Measurements from ENCODE around the gene CLTC.
"Not testable (repeated sequence)": the region's sequence is repeated elsewhere in the genome, so short reads cannot be mapped to it uniquely, and the experiment has no call there.

Gene CLTC

GRCh38 chr17:59647288-59647687, 27.6 kb downstream of the CLTC start:
- TF ChIP-seq ELF4 (IDR thresholded peaks at IDR 0.05): no peak
- no peak for TF ChIP-seq SUZ12 (IDR thresholded peaks at IDR 0.05)
- no peak for DNase-seq (ENCODE audit: extremely low spot score)
- ChIA-PET CTCF (no interaction called here), POLR2A (no interaction called here)

- TF ChIP-seq PKNOX1 (IDR thresholded peaks at IDR 0.05): no peak
- TF ChIP-seq ZNF384 (IDR thresholded peaks at IDR 0.05): no peak
- TF ChIP-seq NFRKB (IDR thresholded peaks at IDR 0.05): no peak
- no peak for TF ChIP-seq TARDBP (IDR thresholded peaks at IDR 0.05)
- no peak for TF ChIP-seq CTBP1 (IDR thresholded peaks at IDR 0.05; ENCODE audit: borderline replicate concordance)
- TF ChIP-seq SP1 (IDR thresholded peaks at IDR 0.05): no peak
- TF ChIP-seq L3MBTL2 (conservative IDR thresholded peaks at IDR 0.05): no peak
- no peak for TF ChIP-seq FOXM1 (IDR thresholded peaks at IDR 0.05; ENCODE audit: borderline replicate concordance)
- no peak for TF ChIP-seq SUZ12 (IDR thresholded peaks at IDR 0.05)
- TF ChIP-seq FOXK2 (IDR thresholded peaks at IDR 0.05): no peak
- no peak for TF ChIP-seq ARNT (IDR thresholded peaks at IDR 0.05)
- no peak for TF ChIP-seq HDGF (IDR thresholded peaks at IDR 0.05; ENCODE audit: borderline replicate concordance)
- no peak for TF ChIP-seq LEF1 (IDR thresholded peaks at IDR 0.05; ENCODE audit: borderline replicate concordance)
- no peak for TF ChIP-seq BHLHE40 (IDR thresholded peaks at IDR 0.05; ENCODE audit: borderline replicate concordance)
- no peak for TF ChIP-seq FOXA1 (IDR thresholded peaks at IDR 0.05)
- TF ChIP-seq ELF4 (IDR thresholded peaks at IDR 0.05): no peak
- POLR2A ChIA-PET: no interaction called here
- CTCF ChIA-PET: no interaction called here
- DNase-seq (ENCODE audit: extremely low spot score): no peak
Observed at GRCh38 chr17:59649886-59650285, 30.2 kb downstream of the CLTC start.

GRCh38 chr17:59650642-59651041, 30.9 kb downstream of the CLTC start:
- ChIA-PET CTCF (no interaction called here), POLR2A (no interaction called here)
- TF ChIP-seq FOXA1 (IDR thresholded peaks at IDR 0.05): no peak
- TF ChIP-seq L3MBTL2 (conservative IDR thresholded peaks at IDR 0.05): no peak
- TF ChIP-seq NFRKB (IDR thresholded peaks at IDR 0.05): no peak
- no peak for DNase-seq (ENCODE audit: extremely low spot score)

GRCh38 chr17:59651346-59651745, 31.7 kb downstream of the CLTC start:
- CTCF ChIA-PET: no interaction called here
- DNase-seq (ENCODE audit: extremely low spot score): no peak
- POLR2A ChIA-PET: no interaction called here
- TF ChIP-seq NFRKB (IDR thresholded peaks at IDR 0.05): no peak
- TF ChIP-seq SP1 (IDR thresholded peaks at IDR 0.05): no peak

- no peak for DNase-seq (ENCODE audit: extremely low spot score)
- POLR2A ChIA-PET: no interaction called here
- TF ChIP-seq FOXA1 (IDR thresholded peaks at IDR 0.05) (no peak), ELF4 (IDR thresholded peaks at IDR 0.05) (no peak)
- CTCF ChIA-PET: no interaction called here
Observed at GRCh38 chr17:59652119-59652518, 32.4 kb downstream of the CLTC start.

- POLR2A ChIA-PET: interaction anchor here (3.1 kb wide), 1 partner anchor 37 kb away, joined by 13 read pairs; the partner anchor contains the start of gene CLTC
- DNase-seq (ENCODE audit: extremely low spot score); CTCF ChIA-PET: not testable (repeated sequence)
Observed at GRCh38 chr17:59656624-59657023, 36.9 kb downstream of the CLTC start.

- no peak for TF ChIP-seq FOXA1 (IDR thresholded peaks at IDR 0.05)
- TF ChIP-seq LEF1 (IDR thresholded peaks at IDR 0.05; ENCODE audit: borderline replicate concordance): no peak
- TF ChIP-seq CTBP1 (IDR thresholded peaks at IDR 0.05; ENCODE audit: borderline replicate concordance): no peak
- TF ChIP-seq ZNF384 (IDR thresholded peaks at IDR 0.05): no peak
- no peak for TF ChIP-seq PKNOX1 (IDR thresholded peaks at IDR 0.05)
- TF ChIP-seq SUZ12 (IDR thresholded peaks at IDR 0.05): no peak
- TF ChIP-seq FOXM1 (IDR thresholded peaks at IDR 0.05; ENCODE audit: borderline replicate concordance): no peak
- no peak for TF ChIP-seq BHLHE40 (IDR thresholded peaks at IDR 0.05; ENCODE audit: borderline replicate concordance)
- TF ChIP-seq L3MBTL2 (conservative IDR thresholded peaks at IDR 0.05): no peak
- no peak for TF ChIP-seq ELF4 (IDR thresholded peaks at IDR 0.05)
Observed at GRCh38 chr17:59666235-59666634, 46.5 kb downstream of the CLTC start.

GRCh38 chr17:59668816-59669215, 49.1 kb downstream of the CLTC start:
- ChIA-PET POLR2A (interaction anchor here (1.1 kb wide), 1 partner anchor 49 kb away, joined by 5 read pairs; the partner anchor contains the start of gene CLTC), CTCF (no interaction called here)
- no peak for DNase-seq (ENCODE audit: extremely low spot score)
- TF ChIP-seq HDGF (IDR thresholded peaks at IDR 0.05; ENCODE audit: borderline replicate concordance): no peak
- no peak for TF ChIP-seq SUZ12 (IDR thresholded peaks at IDR 0.05)
- no peak for TF ChIP-seq FOXA1 (IDR thresholded peaks at IDR 0.05)
- TF ChIP-seq NFRKB (IDR thresholded peaks at IDR 0.05): no peak
- TF ChIP-seq ZNF384 (IDR thresholded peaks at IDR 0.05): no peak
- TF ChIP-seq FOXK2 (IDR thresholded peaks at IDR 0.05): no peak

More at GRCh38 chr17:59666235-59666634, 46.5 kb downstream of the CLTC start:
- DNase-seq (ENCODE audit: extremely low spot score): no peak
- ChIA-PET POLR2A (no interaction called here), CTCF (no interaction called here)

- ChIA-PET CTCF (no interaction called here), POLR2A (interaction anchor here (1.1 kb wide), 1 partner anchor 50 kb away, joined by 5 read pairs; the partner anchor contains the start of gene CLTC)
- DNase-seq (ENCODE audit: extremely low spot score): no peak
- TF ChIP-seq SP1 (IDR thresholded peaks at IDR 0.05): no peak
- TF ChIP-seq BHLHE40 (IDR thresholded peaks at IDR 0.05; ENCODE audit: borderline replicate concordance): no peak
- TF ChIP-seq ZNF384 (IDR thresholded peaks at IDR 0.05): no peak
- no peak for TF ChIP-seq FOXK2 (IDR thresholded peaks at IDR 0.05)
- TF ChIP-seq FOXA1 (IDR thresholded peaks at IDR 0.05): no peak
- no peak for TF ChIP-seq FOXM1 (IDR thresholded peaks at IDR 0.05; ENCODE audit: borderline replicate concordance)
- TF ChIP-seq HDGF (IDR thresholded peaks at IDR 0.05; ENCODE audit: borderline replicate concordance): no peak
- no peak for TF ChIP-seq SUZ12 (IDR thresholded peaks at IDR 0.05)
- TF ChIP-seq ELF4 (IDR thresholded peaks at IDR 0.05): no peak
- no peak for TF ChIP-seq LEF1 (IDR thresholded peaks at IDR 0.05; ENCODE audit: borderline replicate concordance)
- TF ChIP-seq CTBP1 (IDR thresholded peaks at IDR 0.05; ENCODE audit: borderline replicate concordance): no peak
- TF ChIP-seq PKNOX1 (IDR thresholded peaks at IDR 0.05): no peak
- TF ChIP-seq ARNT (IDR thresholded peaks at IDR 0.05): no peak
- no peak for TF ChIP-seq NFRKB (IDR thresholded peaks at IDR 0.05)
Observed at GRCh38 chr17:59669411-59669810, 49.7 kb downstream of the CLTC start.
